Keratinocyte (primary cell): Measurements from ENCODE around the gene THBD. TPM values are rescaled to one million over a fixed set of nuclear protein-coding genes. Genes with fewer than 3 reads are reported as not detected.

Source experiments
- DNase-seq: peaks from one replicate; pipeline ENCODE4 v3.0.0-alpha.2; 2011; ENCODE audit warnings: low read depth, missing footprints, low spot score
- FAIRE-seq: peaks from 2 replicates; lab custom pipeline; 2011; peaks lifted over from hg19 to GRCh38; lab: Jason Lieb, UNC
- H2AFZ ChIP-seq: 2 replicates; pipeline ENCODE4 v1.6.0; 2012; ENCODE audit warnings: low read length, control low read depth, inconsistent platforms; ENCODE audit not compliant: control insufficient read depth
- H3K27ac ChIP-seq: 2 replicates; pipeline ENCODE4 v1.5.1; 2011; ENCODE audit warnings: low read length; ENCODE audit not compliant: control insufficient read depth, insufficient read depth
- H3K27me3 ChIP-seq: 3 replicates; pipeline ENCODE4 v1.6.0; 2011; ENCODE audit warnings: low read length; ENCODE audit not compliant: control insufficient read depth, insufficient read depth; ENCODE audit errors: extremely low read depth
- H3K36me3 ChIP-seq, 2 experiments: 2 replicates in 1 of 2; 3 replicates in 1 of 2; pipeline ENCODE4 v1.5.1; 2011; ENCODE audit warnings: low read length in 2 of 2, mild to moderate bottlenecking in 1 of 2; ENCODE audit not compliant: control insufficient read depth in 2 of 2, insufficient read depth in 2 of 2; ENCODE audit errors: extremely low read depth in 1 of 2
- H3K4me1 ChIP-seq: 3 replicates; pipeline ENCODE4 v1.5.1; 2011; ENCODE audit warnings: low read length; ENCODE audit not compliant: control insufficient read depth, insufficient read depth; ENCODE audit errors: extremely low read depth
- H3K4me2 ChIP-seq: 3 replicates; pipeline ENCODE4 v1.6.0; 2011; ENCODE audit warnings: low read depth, low read length; ENCODE audit not compliant: control insufficient read depth, insufficient read depth; ENCODE audit errors: extremely low read depth
- H3K4me3 ChIP-seq, 3 experiments: fragments of 200-600 bp in 1 of 3; sonication (generic) in 1 of 3; 2 replicates in 2 of 3; 3 replicates in 1 of 3; pipeline ENCODE4 v1.5.1; 2011 to 2016; ENCODE audit warnings: low read length in 3 of 3, mild to moderate bottlenecking in 3 of 3, control low read depth in 2 of 3, inconsistent platforms in 1 of 3, low read depth in 1 of 3, mixed read lengths in 1 of 3, mixed run types in 1 of 3, moderate library complexity in 1 of 3; ENCODE audit not compliant: control insufficient read depth in 2 of 3, insufficient read depth in 2 of 3; ENCODE audit errors: extremely low read depth in 1 of 3
- H3K79me2 ChIP-seq: 2 replicates; pipeline ENCODE4 v1.6.0; 2012; ENCODE audit warnings: low read length; ENCODE audit not compliant: control insufficient read depth, insufficient read depth
- H3K9ac ChIP-seq: 3 replicates; pipeline ENCODE4 v1.6.0; 2011; ENCODE audit warnings: low read length; ENCODE audit not compliant: control insufficient read depth, insufficient read depth; ENCODE audit errors: extremely low read depth
- H3K9me1 ChIP-seq: 3 replicates; pipeline ENCODE4 v1.6.0; 2011; ENCODE audit warnings: low read length; ENCODE audit not compliant: control insufficient read depth, insufficient read depth; ENCODE audit errors: extremely low read depth
- H3K9me3 ChIP-seq: 2 replicates; pipeline ENCODE4 v1.5.1; 2012; ENCODE audit warnings: low read depth, low read length; ENCODE audit not compliant: control insufficient read depth
- H4K20me1 ChIP-seq: 3 replicates; pipeline ENCODE4 v1.6.0; 2011; ENCODE audit warnings: low read length; ENCODE audit not compliant: control insufficient read depth, insufficient read depth; ENCODE audit errors: extremely low read depth
- CTCF ChIP-seq, 3 experiments: IDR thresholded peaks in 1 of 3; conservative IDR thresholded peaks in 1 of 3; optimal IDR thresholded peaks in 1 of 3; 2 replicates in 2 of 3; 3 replicates in 1 of 3; pipeline versions ENCODE3 to v1.5.1; 2011; ENCODE audit warnings: low read length in 3 of 3, mild to moderate bottlenecking in 3 of 3, moderate library complexity in 2 of 3, control low read depth in 1 of 3, inconsistent platforms in 1 of 3; ENCODE audit not compliant: insufficient read depth in 2 of 3; ENCODE audit errors: extremely low read depth in 1 of 3
- EZH2 ChIP-seq: IDR thresholded peaks from one replicate; pipeline ENCODE4 v1.6.1; 2012; ENCODE audit warnings: inconsistent platforms, mild to moderate bottlenecking, low read length, moderate library complexity
- dilution Hi-C: fragments of 300-500 bp; cut with MboI; formaldehyde crosslinking; loops from one replicate; pipeline ENCODE4 v1.7.0; 2020; ENCODE audit warnings: low sequenced_read_pairs; ENCODE audit not compliant: extremely low pct_ligation_motif_present
- polyA plus RNA-seq, 5 experiments: library from polyadenylated mRNA; depleted of rRNA in 3 of 5; stranded (reverse) in 3 of 5; stranded (forward) in 1 of 5; unstranded in 1 of 5; fragments of >200 nt; gene quantifications; 1 replicate in 1 of 5; 2 replicates in 3 of 5; 3 replicates in 1 of 5; pipeline versions ENCODE4 v1.2.1 to v1.2.3, GENCODE V29; 2011 to 2012; ENCODE audit warnings: missing spikeins in 2 of 5, low read depth in 1 of 5, low replicate concordance in 1 of 5

The THBD gene
- polyA plus RNA-seq, 1 donor (not counting 4 experiments of a cell fraction or from before 2014, with no cell fraction given): 4.7 TPM

GRCh38 chr20:23081263-23081819 lies 31.9 kb upstream of the THBD start:
- no peaks in the 10 kb centered on the region for H3K9me1 ChIP-seq
- no peak overlapping the region for H3K4me3 ChIP-seq
- no peak overlapping the region for H3K9ac ChIP-seq
- no peak overlapping the region for H3K4me2 ChIP-seq
- dilution Hi-C loops: no loop called here
- no peaks in the 10 kb centered on the region for H3K36me3 ChIP-seq
- FAIRE-seq (no peak), DNase-seq (no peak)
- H3K79me2 ChIP-seq: no peaks in the 10 kb centered on the region
- H2AFZ ChIP-seq: no peak overlapping the region
- H3K4me1 ChIP-seq: peaks cover 10% of the 10 kb centered on the region
- no peaks in the 10 kb centered on the region for H4K20me1 ChIP-seq
- H3K9me3 ChIP-seq: no peaks in the 10 kb centered on the region
- H3K27ac ChIP-seq: no peak overlapping the region
- no peaks in the 10 kb centered on the region for H3K27me3 ChIP-seq
- no peak for TF ChIP-seq CTCF (optimal IDR thresholded peaks at IDR 0.05 in 1 of 3, IDR thresholded peaks at IDR 0.05 in 1 of 3, conservative IDR thresholded peaks at IDR 0.05 in 1 of 3; ENCODE audit: extremely low read depth in 1 of 3, insufficient read depth in 2 of 3, low read length in 3 of 3)
- no peak for TF ChIP-seq EZH2

- DNase-seq: no peak
Observed at GRCh38 chr20:23080521-23080920, 31.0 kb upstream of the THBD start.

More at GRCh38 chr20:23080521-23080920, 31.0 kb upstream of the THBD start:
- no peaks in the 10 kb centered on the region for H3K79me2 ChIP-seq
- no peak overlapping the region for H3K9ac ChIP-seq
- H3K4me3 ChIP-seq: no peak overlapping the region
- no peak for TF ChIP-seq EZH2
- TF ChIP-seq CTCF (optimal IDR thresholded peaks at IDR 0.05 in 1 of 3, IDR thresholded peaks at IDR 0.05 in 1 of 3, conservative IDR thresholded peaks at IDR 0.05 in 1 of 3; ENCODE audit: extremely low read depth in 1 of 3, insufficient read depth in 2 of 3, low read length in 3 of 3): no peak
- no peaks in the 10 kb centered on the region for H3K27me3 ChIP-seq
- no peak for FAIRE-seq
- no peak overlapping the region for H3K27ac ChIP-seq
- H2AFZ ChIP-seq: no peak overlapping the region
- no peaks in the 10 kb centered on the region for H3K36me3 ChIP-seq
- peaks cover 10% of the 10 kb centered on the region for H3K4me1 ChIP-seq
- dilution Hi-C loops: no loop called here
- H3K4me2 ChIP-seq: no peak overlapping the region
- no peaks in the 10 kb centered on the region for H3K9me1 ChIP-seq
- no peaks in the 10 kb centered on the region for H3K9me3 ChIP-seq
- H4K20me1 ChIP-seq: no peaks in the 10 kb centered on the region
